HG03159 (cell line): ENCODE data around the gene CHTF8.

Experiments
- ATAC-seq: cut with Tn5 transposase; IDR thresholded peaks from one replicate; pipeline ENCODE4 v1.9.1; 2021; ENCODE audit warnings: mild to moderate bottlenecking, moderate library complexity; ENCODE audit not compliant: unreplicated experiment

CHTF8 gene

DNA sequence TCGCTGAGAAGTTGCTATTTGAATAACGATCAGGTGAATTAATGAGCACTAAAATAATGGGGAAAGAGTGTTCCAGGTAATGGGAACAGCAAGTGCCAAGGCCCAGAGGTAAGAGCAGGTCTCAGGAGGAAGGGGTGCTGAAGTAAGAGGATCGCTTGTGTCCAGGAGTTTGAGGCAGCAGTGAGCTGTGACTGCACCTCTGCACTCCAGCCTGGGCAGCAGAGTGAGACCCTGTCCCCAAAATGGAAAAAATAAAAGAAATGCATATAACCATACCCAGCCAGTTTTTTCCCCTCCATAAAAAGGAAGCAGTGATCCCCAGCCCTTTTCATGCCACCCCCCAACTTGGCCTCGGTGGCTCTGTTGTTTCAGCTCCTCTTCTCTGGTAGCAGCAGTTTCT lies 43.7 kb downstream of the CHTF8 start:
- no peak for ATAC-seq

DNA sequence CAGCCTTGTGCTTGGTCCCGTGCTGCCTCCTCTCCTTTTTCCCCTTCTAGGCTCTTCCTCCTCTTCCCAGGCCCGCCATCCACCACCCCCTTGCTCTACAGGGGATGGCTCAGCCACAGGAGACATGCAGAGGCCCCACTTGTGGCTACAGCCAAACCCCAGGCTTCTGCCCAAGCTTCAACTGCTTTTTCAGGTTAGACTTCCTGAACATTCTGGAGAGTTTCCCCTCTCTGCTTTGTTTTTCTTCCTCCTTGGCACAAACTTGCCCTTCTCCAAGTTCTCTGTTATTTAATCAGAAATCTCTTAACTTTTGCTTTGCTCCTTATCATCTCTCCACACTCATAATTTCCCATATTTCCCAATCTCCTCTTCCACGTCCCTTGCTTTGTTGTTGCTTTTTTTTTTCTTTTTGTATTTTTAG lies 45.2 kb downstream of the CHTF8 start:
- no peak for ATAC-seq

DNA sequence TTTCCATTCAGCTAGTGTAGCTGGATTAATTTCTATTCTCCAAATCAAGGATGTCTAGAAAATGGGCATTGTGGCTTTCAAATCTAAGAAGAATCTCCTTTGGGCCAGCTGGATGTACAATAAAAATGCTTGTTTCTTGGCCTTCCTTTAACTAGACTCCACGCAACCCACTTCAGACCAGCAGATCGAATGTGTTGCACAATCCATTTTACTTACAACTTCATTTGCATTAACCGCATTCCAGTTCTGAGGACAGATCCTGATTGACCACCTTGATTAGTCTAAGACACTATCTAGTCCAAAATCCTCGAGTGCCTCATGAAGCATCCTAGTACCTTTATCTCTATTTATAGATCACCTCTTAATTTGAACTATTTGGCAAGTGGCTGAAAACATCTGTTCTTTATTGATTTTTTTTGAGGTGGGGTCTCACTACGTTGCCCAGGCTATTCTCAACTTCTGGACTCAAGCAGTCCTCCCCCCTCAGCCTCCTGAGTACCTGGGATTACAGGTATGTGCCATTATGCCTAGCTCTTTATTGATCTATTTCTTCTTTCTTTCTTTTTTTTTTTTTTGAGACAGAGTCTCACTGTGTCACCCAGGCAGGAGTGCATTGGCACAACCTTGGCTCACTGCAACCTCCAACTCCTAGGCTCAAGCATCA lies 47.2 kb downstream of the CHTF8 start:
- no peak for ATAC-seq

DNA sequence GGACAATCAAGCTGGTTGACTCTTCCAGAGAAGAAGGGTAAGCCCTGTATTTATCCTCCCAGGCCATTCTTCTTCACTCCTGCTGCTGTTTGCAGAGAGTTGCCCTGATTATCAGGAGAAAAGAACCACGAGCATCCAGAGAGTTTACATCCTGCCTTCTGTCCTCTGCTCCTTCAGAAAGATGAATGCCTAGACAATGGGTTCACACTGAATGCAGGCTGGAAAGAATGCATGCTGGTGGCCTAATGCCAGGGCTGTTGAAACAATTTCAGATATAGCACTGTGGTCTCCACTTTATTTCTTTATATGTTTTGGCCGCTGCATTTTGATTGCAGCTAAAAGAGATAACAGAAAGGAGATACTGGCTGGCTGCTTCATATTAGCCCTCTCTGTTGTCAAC lies 48.1 kb downstream of the CHTF8 start:
- no peak for ATAC-seq

DNA sequence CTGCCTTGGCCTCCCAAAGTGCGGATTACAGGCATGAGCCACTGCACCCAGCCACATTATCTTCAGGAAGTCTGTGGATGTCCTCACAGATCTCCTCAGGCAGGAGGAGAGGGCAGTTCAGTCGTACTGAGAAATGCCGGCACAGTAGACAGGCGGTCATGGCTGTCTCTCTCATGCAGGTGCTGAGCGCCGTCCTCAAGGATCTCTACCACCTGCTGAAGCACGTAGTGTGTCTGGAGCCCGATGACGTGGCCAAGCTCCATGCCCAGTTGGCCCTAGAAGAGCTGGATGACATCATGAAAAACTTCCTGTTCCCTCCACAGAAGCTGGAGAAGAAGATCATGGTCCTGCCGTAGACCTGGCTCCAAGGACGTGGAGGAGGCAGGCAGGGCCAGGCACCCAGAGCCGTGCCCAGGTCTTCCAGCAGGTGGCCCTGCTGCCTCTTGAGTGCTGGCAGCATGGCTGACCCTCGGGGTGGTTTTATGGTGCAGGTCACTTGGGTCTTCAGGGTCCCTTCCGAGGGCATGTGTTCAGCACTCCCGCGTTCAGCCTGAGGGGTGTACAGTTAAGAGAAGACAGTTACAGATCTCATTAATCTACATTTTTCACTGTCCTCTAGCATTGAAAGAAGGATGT lies 49.0 kb downstream of the CHTF8 start:
- ATAC-seq: no peak

DNA sequence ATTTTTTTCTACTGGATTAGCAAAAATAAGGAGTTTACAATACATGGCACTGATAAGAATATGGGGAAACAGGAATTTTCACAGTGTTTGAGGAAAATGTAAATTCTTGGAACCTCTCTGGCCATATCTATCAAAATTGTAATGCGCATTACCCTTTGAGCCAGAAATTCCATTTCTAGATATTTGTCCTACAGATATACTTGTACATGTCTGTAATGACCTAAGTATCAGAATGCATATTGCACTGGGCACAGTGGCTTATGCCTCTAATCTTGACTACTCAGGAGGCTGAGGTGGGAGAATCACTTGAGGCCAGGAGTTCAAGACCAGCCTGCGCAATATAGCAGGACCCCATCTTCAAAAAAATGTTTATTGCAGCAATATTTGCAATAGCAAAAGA lies 52.7 kb downstream of the CHTF8 start:
- no peak for ATAC-seq

DNA sequence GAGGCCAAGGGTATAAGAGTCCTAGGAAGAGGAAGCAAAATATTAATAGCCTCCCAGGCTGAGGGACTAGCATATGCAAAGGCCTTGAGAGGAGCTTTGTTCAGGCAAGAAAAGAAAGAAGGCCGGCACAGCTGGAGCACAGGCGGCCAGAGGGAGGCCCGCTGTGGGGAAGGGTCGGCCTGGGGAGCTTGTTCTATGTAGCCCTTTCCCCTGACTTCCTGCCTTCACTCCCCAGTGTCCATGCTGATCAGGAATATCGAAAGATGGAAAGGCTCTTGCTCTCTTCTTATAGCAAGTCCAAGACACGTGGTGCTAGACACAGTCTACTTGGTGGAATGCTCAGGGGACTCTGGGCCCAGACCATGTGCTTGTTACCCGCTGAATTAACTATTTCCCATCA lies 54.3 kb downstream of the CHTF8 start:
- no peak for ATAC-seq

DNA sequence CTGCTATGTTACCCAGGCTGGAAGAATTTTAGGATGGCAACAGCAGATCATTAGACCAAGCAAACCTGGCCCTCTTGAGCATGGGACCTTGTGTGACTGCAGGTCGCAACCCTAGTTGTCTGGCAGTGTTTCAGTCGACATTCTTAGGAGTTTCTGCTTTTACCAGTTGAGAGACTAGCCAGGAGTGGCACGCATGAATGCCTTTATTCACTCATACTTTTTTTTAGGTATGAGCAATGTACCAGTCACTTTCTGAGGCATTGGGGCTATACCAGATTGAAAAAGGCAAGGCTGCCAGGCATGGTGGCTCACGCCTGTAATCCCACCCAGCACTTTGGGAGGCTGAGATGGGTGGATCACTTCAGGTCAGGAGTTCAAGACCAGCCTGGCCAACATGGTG lies 55.1 kb downstream of the CHTF8 start:
- ATAC-seq: no peak

DNA sequence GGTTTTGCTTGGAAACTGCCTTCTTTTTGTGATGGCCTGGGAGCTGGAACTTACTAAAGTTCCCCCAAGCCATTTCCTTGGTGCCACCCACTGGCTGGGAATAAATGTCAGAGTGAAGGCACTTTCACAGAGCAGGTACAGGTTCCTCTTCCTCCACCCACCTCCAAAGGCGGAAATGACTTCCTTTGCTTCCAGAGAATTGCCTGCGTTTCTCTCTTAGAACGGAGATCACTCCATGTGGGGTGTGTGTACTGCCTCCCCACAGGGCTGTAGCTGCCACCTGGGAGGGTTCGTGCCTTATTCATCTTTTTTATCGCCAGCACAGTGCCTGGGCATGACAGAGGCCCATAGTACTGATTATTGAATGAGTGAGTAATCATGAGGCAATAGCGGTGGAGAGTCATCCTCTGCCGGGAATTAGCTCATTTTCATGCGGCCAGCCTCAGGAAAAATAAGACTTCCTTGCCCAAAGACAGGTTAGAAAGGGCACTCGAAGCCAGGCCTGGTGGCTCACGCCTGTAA lies 59.1 kb downstream of the CHTF8 start:
- ATAC-seq: no peak

DNA sequence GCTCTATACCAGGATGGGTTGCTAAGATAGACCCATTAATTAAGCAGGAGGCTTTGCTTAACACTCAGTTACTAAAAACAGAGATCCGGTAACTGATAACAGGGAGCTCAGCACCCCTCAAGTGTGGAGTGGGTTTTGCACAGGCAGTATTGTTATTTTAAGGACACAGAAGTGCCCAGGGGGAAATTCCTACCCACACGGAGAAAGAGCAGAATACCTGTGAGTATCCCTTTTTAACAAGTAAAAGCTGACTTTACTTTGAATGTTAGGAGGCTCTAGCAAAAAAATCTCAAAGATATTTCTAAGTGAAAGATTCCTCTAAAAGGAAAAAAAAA lies 59.8 kb downstream of the CHTF8 start:
- ATAC-seq: no peak

DNA sequence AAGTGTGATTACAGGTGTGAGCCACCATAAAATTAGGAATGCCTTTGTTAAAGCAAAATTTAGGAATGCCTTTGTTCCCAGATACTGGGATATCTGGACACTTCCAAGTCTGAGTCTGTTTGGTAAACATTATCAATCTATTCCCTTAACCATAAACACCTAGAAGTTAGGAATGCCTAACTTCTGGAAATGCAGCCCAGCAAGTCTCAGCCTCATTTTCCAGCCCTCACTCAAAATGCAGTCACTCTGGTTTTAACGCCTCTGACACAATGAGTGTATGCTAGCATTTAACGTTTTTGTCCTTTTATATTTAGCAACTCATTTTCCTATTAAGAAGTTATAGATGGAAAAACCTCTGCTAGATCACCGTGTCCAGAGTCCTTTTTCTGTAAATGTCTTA lies 61.4 kb downstream of the CHTF8 start:
- ATAC-seq: no peak

DNA sequence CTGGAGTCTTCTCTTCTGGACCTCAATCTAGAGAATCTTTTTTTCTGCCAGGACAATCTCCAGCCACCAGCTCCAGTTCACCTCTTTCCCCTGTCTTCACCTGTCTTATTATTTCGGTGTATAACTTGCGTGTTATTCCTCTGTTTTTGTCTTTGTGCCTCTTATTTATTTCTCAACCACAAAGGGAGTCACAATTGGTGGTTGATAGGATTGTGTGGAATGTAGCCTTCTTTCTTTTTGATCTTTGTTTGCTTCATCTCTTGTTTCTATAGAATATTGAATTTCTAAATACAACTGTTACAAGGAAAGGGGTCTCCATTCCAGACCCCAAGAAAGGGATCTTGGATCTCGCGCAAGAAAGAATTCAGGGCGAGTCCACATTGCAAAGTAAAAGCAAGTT lies 62.9 kb downstream of the CHTF8 start:
- no peak for ATAC-seq
